Esophagus muscularis mucosa (tissue), 4 donors: ENCODE results near the gene CXorf51B. TPM values are rescaled to one million over a fixed set of nuclear protein-coding genes. Genes with fewer than 3 reads are reported as not detected.
"Not testable (repeated sequence)": the region's sequence is repeated elsewhere in the genome, so short reads cannot be mapped to it uniquely, and the experiment has no call there.

ENCODE experiments used
- DNase-seq: peaks from one replicate; pipeline ENCODE4 v3.0.0-alpha.2; 2017; ENCODE audit errors: extremely low spot score
- H3K27ac ChIP-seq, 4 donors: fragments of 200-600 bp; sonication (generic); replicated peaks in 1 of 4; 1 replicate in 3 of 4; 2 replicates in 1 of 4; pipeline ENCODE4 v1.5.1; 2016 to 2019; ENCODE audit warnings: mild to moderate bottlenecking in 1 of 4
- H3K27me3 ChIP-seq, 4 donors: fragments of 200-600 bp; sonication (generic); one replicate each; pipeline versions ENCODE4 v1.5.1 to v1.6.0; 2016 to 2019
- H3K36me3 ChIP-seq, 4 donors: fragments of 200-600 bp; sonication (generic); one replicate each; pipeline ENCODE4 v1.5.1; 2016 to 2019
- H3K4me1 ChIP-seq, 4 donors: fragments of 200-600 bp; sonication (generic); one replicate each; pipeline ENCODE4 v1.5.1; 2016 to 2019
- H3K4me3 ChIP-seq, 4 donors: fragments of 200-600 bp; sonication (generic); 1 replicate in 2 of 4; 2 replicates in 2 of 4; pipeline ENCODE4 v1.5.1; 2016 to 2019; ENCODE audit warnings: mild to moderate bottlenecking in 4 of 4, moderate library complexity in 1 of 4
- H3K9me3 ChIP-seq, 4 donors: fragments of 200-600 bp; sonication (generic); 1 replicate in 3 of 4; 2 replicates in 1 of 4; pipeline ENCODE4 v1.5.1; 2016 to 2019
- EP300 ChIP-seq: sonication (generic); formaldehyde crosslinking; IDR thresholded peaks from one replicate; pipeline ENCODE4 v1.6.1; 2017; ENCODE audit warnings: antibody characterized with exemption
- POLR2A ChIP-seq: fragments of 450-650 bp; IDR thresholded peaks from one replicate; pipeline ENCODE4 v1.6.1; 2017; ENCODE audit warnings: antibody characterized with exemption, moderate library complexity, mild to moderate bottlenecking, low read depth
- POLR2AphosphoS5 ChIP-seq, 2 donors: sonication (generic); formaldehyde crosslinking; IDR thresholded peaks; one replicate each; pipeline ENCODE4 v1.6.1; 2017; ENCODE audit warnings: antibody characterized with exemption in 2 of 2
- WGBS: methylation state at CpG from one replicate; pipeline ENCODE4 v1.1.5; 2018; 5-methylcytosine and 5-hydroxymethylcytosine counted together
- intact Hi-C: fragments of 100-400 bp; cut with DNase I; formaldehyde crosslinking; loops from one replicate; pipeline ENCODE4 v1.15.1; 2023
- total RNA-seq, 4 donors: library from RNA; depleted of rRNA; stranded (reverse); fragments of >200 nt; gene quantifications; one replicate each; pipeline versions ENCODE4 v1.1.0 to v1.2.1, GENCODE V29; 2016
- TF ChIP-seq, protein P1 (sequence below), 3 experiments: fragments of 200-600 bp in 2 of 3; fragments of 450-650 bp in 1 of 3; sonication (generic) in 2 of 3; IDR thresholded peaks; one replicate each; pipeline ENCODE4 v1.5.1; 2017 to 2019; ENCODE audit warnings: antibody characterized with exemption in 3 of 3, mild to moderate bottlenecking in 2 of 3, moderate library complexity in 1 of 3

CXorf51B gene
- not detected for total RNA-seq

DNA sequence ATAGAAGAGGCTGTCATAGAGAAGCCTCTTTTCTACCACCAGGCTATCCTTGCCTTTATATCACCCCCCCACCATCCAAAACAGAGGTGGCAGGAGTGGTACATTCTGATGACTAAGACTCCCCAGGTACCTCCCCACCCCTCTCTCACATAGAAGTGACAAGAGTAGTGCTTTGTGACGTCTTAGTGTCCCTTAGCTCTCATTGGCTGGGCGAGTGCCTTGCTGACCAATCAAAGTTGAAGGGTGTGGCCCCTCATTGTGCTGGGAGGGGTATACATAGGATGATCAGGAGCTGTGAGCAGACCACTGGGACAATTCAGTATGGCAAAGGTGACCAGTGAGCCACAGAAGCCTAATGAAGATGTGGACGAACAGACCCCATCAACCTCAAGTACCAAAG lies at the start of gene CXorf51B:
Gene CXorf51B, plus strand, starts transcription at position 301 of the 400 bp plus-strand sequence. Its CDS starts 21 bp downstream, at position 322.
- intact Hi-C loops, H3K27ac ChIP-seq, H3K4me1 ChIP-seq, H3K4me3 ChIP-seq, H3K27me3 ChIP-seq, H3K9me3 ChIP-seq, DNase-seq, H3K36me3 ChIP-seq: not testable (repeated sequence)
- WGBS: no CpG with 5 or more reads among the region's 3 CpGs

DNA sequence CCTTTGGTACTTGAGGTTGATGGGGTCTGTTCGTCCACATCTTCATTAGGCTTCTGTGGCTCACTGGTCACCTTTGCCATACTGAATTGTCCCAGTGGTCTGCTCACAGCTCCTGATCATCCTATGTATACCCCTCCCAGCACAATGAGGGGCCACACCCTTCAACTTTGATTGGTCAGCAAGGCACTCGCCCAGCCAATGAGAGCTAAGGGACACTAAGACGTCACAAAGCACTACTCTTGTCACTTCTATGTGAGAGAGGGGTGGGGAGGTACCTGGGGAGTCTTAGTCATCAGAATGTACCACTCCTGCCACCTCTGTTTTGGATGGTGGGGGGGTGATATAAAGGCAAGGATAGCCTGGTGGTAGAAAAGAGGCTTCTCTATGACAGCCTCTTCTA lies 5.1 kb downstream of the CXorf51B start, which contains the start of gene CXorf51A:
Gene CXorf51A, minus strand, starts transcription at position 101 of the 400 bp plus-strand sequence. Its CDS starts 21 bp downstream, at position 80.
- intact Hi-C loops: not testable (repeated sequence)

DNA sequence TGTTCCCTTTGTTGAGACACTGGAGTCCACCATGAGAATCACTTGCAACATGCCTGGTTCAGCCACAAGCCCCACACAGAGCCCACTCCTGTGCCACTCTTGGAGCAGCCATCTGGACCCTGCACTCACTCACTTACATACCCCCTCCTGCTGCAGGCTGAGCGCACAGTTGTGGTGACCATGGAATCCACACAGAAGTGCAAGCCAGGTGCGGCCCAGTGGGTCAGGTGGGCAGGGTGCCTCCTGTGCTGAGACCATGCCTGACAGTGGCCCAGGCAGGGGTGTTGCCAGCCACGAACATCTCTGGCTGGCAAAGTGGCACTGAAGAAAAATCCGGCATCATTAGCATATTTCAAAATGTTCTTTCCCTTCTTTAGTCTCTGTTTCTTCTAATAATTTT lies 22.4 kb downstream of the CXorf51B start:
- H3K36me3 ChIP-seq: no peaks in the 10 kb centered on the region
- no peaks in the 10 kb centered on the region for H3K9me3 ChIP-seq
- no peaks in the 10 kb centered on the region for H3K4me1 ChIP-seq
- intact Hi-C loops: no loop called here
- WGBS: 92% methylated on average over 4 of the region's 4 CpGs
- DNase-seq: no peak
- no peak overlapping the region for H3K4me3 ChIP-seq
- H3K27ac ChIP-seq: no peak overlapping the region
- no peaks in the 10 kb centered on the region for H3K27me3 ChIP-seq
- no peak for TF ChIP-seq POLR2AphosphoS5 (IDR thresholded peaks at IDR 0.05)
- no peak for TF ChIP-seq POLR2A
- TF ChIP-seq, protein P1, sequence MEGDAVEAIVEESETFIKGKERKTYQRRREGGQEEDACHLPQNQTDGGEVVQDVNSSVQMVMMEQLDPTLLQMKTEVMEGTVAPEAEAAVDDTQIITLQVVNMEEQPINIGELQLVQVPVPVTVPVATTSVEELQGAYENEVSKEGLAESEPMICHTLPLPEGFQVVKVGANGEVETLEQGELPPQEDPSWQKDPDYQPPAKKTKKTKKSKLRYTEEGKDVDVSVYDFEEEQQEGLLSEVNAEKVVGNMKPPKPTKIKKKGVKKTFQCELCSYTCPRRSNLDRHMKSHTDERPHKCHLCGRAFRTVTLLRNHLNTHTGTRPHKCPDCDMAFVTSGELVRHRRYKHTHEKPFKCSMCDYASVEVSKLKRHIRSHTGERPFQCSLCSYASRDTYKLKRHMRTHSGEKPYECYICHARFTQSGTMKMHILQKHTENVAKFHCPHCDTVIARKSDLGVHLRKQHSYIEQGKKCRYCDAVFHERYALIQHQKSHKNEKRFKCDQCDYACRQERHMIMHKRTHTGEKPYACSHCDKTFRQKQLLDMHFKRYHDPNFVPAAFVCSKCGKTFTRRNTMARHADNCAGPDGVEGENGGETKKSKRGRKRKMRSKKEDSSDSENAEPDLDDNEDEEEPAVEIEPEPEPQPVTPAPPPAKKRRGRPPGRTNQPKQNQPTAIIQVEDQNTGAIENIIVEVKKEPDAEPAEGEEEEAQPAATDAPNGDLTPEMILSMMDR (IDR thresholded peaks at IDR 0.05): no peak
- TF ChIP-seq EP300: no peak

More for the DNA sequence above, 5.1 kb downstream of the CXorf51B start, which contains the start of gene CXorf51A:
- not testable (repeated sequence) for H3K27ac ChIP-seq, H3K4me3 ChIP-seq, H3K4me1 ChIP-seq, H3K27me3 ChIP-seq, H3K36me3 ChIP-seq, H3K9me3 ChIP-seq, DNase-seq
- no CpG with 5 or more reads among the region's 3 CpGs for WGBS

DNA sequence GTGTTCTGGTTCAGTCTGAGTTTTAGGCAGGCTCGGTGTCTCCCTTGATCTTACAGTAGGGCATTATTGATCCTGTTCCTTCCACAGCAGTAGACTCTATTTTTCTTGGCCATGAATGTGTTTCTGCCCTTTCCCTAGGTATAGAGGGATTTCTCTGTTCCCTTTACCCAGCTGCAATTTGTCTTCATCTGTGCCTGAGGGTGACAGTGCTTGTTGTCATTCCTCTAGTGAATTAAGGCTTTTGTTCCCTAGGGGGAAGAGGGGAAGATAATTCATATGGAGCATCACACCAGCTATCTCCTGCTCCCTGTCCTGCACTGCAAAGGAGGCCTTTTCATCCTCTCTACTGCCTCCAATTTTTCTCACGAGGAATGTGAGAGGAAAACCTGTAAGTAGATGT lies 44.7 kb downstream of the CXorf51B start:
- Histone ChIP-seq H3K27ac (no peak overlapping the region), H3K4me3 (no peak overlapping the region), H3K27me3 (no peaks in the 10 kb centered on the region), H3K9me3 (no peaks in the 10 kb centered on the region), H3K36me3 (no peaks in the 10 kb centered on the region), H3K4me1 (no peaks in the 10 kb centered on the region)
- DNase-seq: no peak
- TF ChIP-seq POLR2AphosphoS5 (IDR thresholded peaks at IDR 0.05): no peak
- intact Hi-C loops: no loop called here
- WGBS: 32% methylated on average over 2 of the region's 2 CpGs

Other genes starting within 250 kb of the CXorf51B start
- gene CXorf51A, start 5.0 kb downstream of the CXorf51B start, total RNA-seq: not detected